Ectodermal cell (in vitro differentiated cells): ENCODE data around the gene LHX1.

ENCODE experiments used
- H3K27ac ChIP-seq: 2 replicates; pipeline ENCODE4 v1.7.0; 2013; ENCODE audit warnings: mild to moderate bottlenecking, low read depth, low read length; ENCODE audit not compliant: insufficient read depth, poor library complexity, severe bottlenecking
- H3K27me3 ChIP-seq: 2 replicates; pipeline ENCODE4 v1.7.0; 2013; ENCODE audit warnings: mild to moderate bottlenecking, low read length; ENCODE audit not compliant: insufficient read depth, control insufficient read depth, poor library complexity, severe bottlenecking
- H3K36me3 ChIP-seq: one replicate; pipeline ENCODE4 v1.7.0; 2013; ENCODE audit warnings: low read length; ENCODE audit not compliant: control insufficient read depth, insufficient read depth
- H3K4me1 ChIP-seq: one replicate; pipeline ENCODE4 v1.7.0; 2013; ENCODE audit warnings: low read length; ENCODE audit not compliant: control insufficient read depth, insufficient read depth
- H3K4me3 ChIP-seq: 2 replicates; pipeline ENCODE4 v1.7.0; 2013; ENCODE audit warnings: low read depth, low read length, control low read depth; ENCODE audit not compliant: insufficient read depth
- H3K9me3 ChIP-seq: 2 replicates; pipeline ENCODE4 v1.7.0; 2013; ENCODE audit warnings: mild to moderate bottlenecking, low read length, moderate library complexity; ENCODE audit not compliant: control insufficient read depth
- WGBS, 2 experiments: methylation state at CpG; one replicate each; pipeline ENCODE4 v1.1.7; 2013; ENCODE audit warnings: missing lambda C conversion rate in 2 of 2; 5-methylcytosine and 5-hydroxymethylcytosine counted together

The LHX1 gene

GRCh38 chr17:36939052-36939801, 2.0 kb downstream of the LHX1 start:
- no peak overlapping the region for H3K27ac ChIP-seq
- H3K4me1 ChIP-seq, result peaks cover 45% of the 10 kb centered on the region
- WGBS, 2 experiments, result 2% methylated on average over 43 of the region's 43 CpGs
- no peaks in the 10 kb centered on the region for H3K36me3 ChIP-seq
- no peak overlapping the region for H3K4me3 ChIP-seq
- peaks cover 100% of the 10 kb centered on the region for H3K27me3 ChIP-seq
- H3K9me3 ChIP-seq, result no peaks in the 10 kb centered on the region

- H3K36me3 ChIP-seq, result no peaks in the 10 kb centered on the region
- no peak overlapping the region for H3K4me3 ChIP-seq
- WGBS, 2 experiments, result 1% methylated on average over 23 to 24 of the region's 26 CpGs
- peaks cover 100% of the 10 kb centered on the region for H3K27me3 ChIP-seq
- no peaks in the 10 kb centered on the region for H3K9me3 ChIP-seq
- H3K4me1 ChIP-seq, result peaks cover 40% of the 10 kb centered on the region
- no peak overlapping the region for H3K27ac ChIP-seq
Measured at GRCh38 chr17:36939802-36940312, 2.6 kb downstream of the LHX1 start.

GRCh38 chr17:36940313-36941264, 3.3 kb downstream of the LHX1 start:
- Histone ChIP-seq H3K4me3 (no peak overlapping the region), H3K27ac (no peak overlapping the region), H3K4me1 (peaks cover 33% of the 10 kb centered on the region), H3K9me3 (no peaks in the 10 kb centered on the region), H3K27me3 (peaks cover 100% of the 10 kb centered on the region), H3K36me3 (no peaks in the 10 kb centered on the region)
- WGBS, 2 experiments, result 4% methylated on average over 52 of the region's 52 CpGs

GRCh38 chr17:36941265-36942010, 4.2 kb downstream of the LHX1 start:
- Histone ChIP-seq H3K27me3 (peaks cover 100% of the 10 kb centered on the region), H3K36me3 (no peaks in the 10 kb centered on the region), H3K4me3 (no peak overlapping the region), H3K27ac (no peak overlapping the region), H3K4me1 (peaks cover 30% of the 10 kb centered on the region), H3K9me3 (no peaks in the 10 kb centered on the region)
- WGBS, 2 experiments, result 12 to 13% methylated on average over 15 to 17 of the region's 17 CpGs

- Histone ChIP-seq H3K27me3 (peaks cover 100% of the 10 kb centered on the region), H3K36me3 (no peaks in the 10 kb centered on the region), H3K4me1 (peaks cover 28% of the 10 kb centered on the region), H3K9me3 (no peaks in the 10 kb centered on the region), H3K27ac (no peak overlapping the region), H3K4me3 (no peak overlapping the region)
- WGBS, 2 experiments, result 2 to 5% methylated on average over 57 of the region's 57 CpGs
Measured at GRCh38 chr17:36942019-36942599, 4.8 kb downstream of the LHX1 start.

- Histone ChIP-seq H3K4me1 (peaks cover 22% of the 10 kb centered on the region), H3K4me3 (no peak overlapping the region), H3K27me3 (peaks cover 100% of the 10 kb centered on the region), H3K36me3 (no peaks in the 10 kb centered on the region), H3K27ac (no peak overlapping the region), H3K9me3 (no peaks in the 10 kb centered on the region)
- WGBS, 2 experiments, result 1 to 2% methylated on average over 59 of the region's 59 CpGs
Measured at GRCh38 chr17:36942631-36943125, 5.4 kb downstream of the LHX1 start.

- H3K4me3 ChIP-seq, result no peak overlapping the region
- WGBS, 2 experiments, result 6 to 7% methylated on average over 39 to 42 of the region's 44 CpGs
- peaks cover 100% of the 10 kb centered on the region for H3K27me3 ChIP-seq
- no peak overlapping the region for H3K27ac ChIP-seq
- no peaks in the 10 kb centered on the region for H3K36me3 ChIP-seq
- peaks cover 24% of the 10 kb centered on the region for H3K4me1 ChIP-seq
- no peaks in the 10 kb centered on the region for H3K9me3 ChIP-seq
Measured at GRCh38 chr17:36943250-36944191, 6.2 kb downstream of the LHX1 start.

- WGBS, 2 experiments, result 0 to 8% methylated on average over 1 of the region's 1 CpG
- H3K4me3 ChIP-seq, result no peak overlapping the region
Measured at GRCh38 chr17:36944553-36944952, 7.3 kb downstream of the LHX1 start.

GRCh38 chr17:36945140-36945539, 7.9 kb downstream of the LHX1 start:
- H3K4me1 ChIP-seq, result peaks cover 16% of the 10 kb centered on the region

More at GRCh38 chr17:36944553-36944952, 7.3 kb downstream of the LHX1 start:
- no peaks in the 10 kb centered on the region for H3K9me3 ChIP-seq
- peaks cover 15% of the 10 kb centered on the region for H3K4me1 ChIP-seq
- H3K36me3 ChIP-seq, result no peaks in the 10 kb centered on the region
- peaks cover 91% of the 10 kb centered on the region for H3K27me3 ChIP-seq
- H3K27ac ChIP-seq, result no peak overlapping the region

More at GRCh38 chr17:36945140-36945539, 7.9 kb downstream of the LHX1 start:
- H3K27ac ChIP-seq, result no peak overlapping the region
- peaks cover 85% of the 10 kb centered on the region for H3K27me3 ChIP-seq
- WGBS, 2 experiments, result no CpG with 5 or more reads among the region's 1 CpG
- no peaks in the 10 kb centered on the region for H3K36me3 ChIP-seq
- no peaks in the 10 kb centered on the region for H3K9me3 ChIP-seq
- no peak overlapping the region for H3K4me3 ChIP-seq
